GM23248 (cell line): ENCODE results near the gene MRFAP1. TPM values are rescaled to one million over a fixed set of nuclear protein-coding genes. Genes with fewer than 3 reads are reported as not detected.

Source experiments
- DNase-seq: peaks from one replicate; pipeline ENCODE4 v3.0.0-alpha.2; 2015
- H2AFZ ChIP-seq: fragments of 200-600 bp; sonication (generic); 2 replicates; pipeline ENCODE4 v1.6.1; 2016; ENCODE audit warnings: antibody characterized with exemption
- H3F3A ChIP-seq: fragments of 200-600 bp; sonication (generic); 2 replicates; pipeline ENCODE4 v1.6.1; 2016; ENCODE audit warnings: mild to moderate bottlenecking, antibody characterized with exemption, mixed run types; ENCODE audit not compliant: insufficient read depth
- H3K27ac ChIP-seq: fragments of 200-600 bp; sonication (generic); 2 replicates; pipeline ENCODE4 v1.5.1; 2016; ENCODE audit warnings: mild to moderate bottlenecking
- H3K27me3 ChIP-seq: fragments of 200-600 bp; sonication (generic); replicated peaks from 2 replicates; pipeline ENCODE4 v1.6.1; 2016; ENCODE audit warnings: mild to moderate bottlenecking; ENCODE audit not compliant: insufficient read depth
- H3K36me3 ChIP-seq: fragments of 200-600 bp; sonication (generic); 2 replicates; pipeline ENCODE4 v1.6.1; 2016; ENCODE audit warnings: low read depth, mild to moderate bottlenecking
- H3K4me1 ChIP-seq: fragments of 200-600 bp; sonication (generic); 2 replicates; pipeline ENCODE4 v1.6.1; 2016; ENCODE audit warnings: mild to moderate bottlenecking; ENCODE audit not compliant: insufficient read depth
- H3K4me2 ChIP-seq: fragments of 200-600 bp; sonication (generic); one replicate; pipeline ENCODE4 v1.6.1; 2016; ENCODE audit warnings: mild to moderate bottlenecking; ENCODE audit not compliant: unreplicated experiment
- H3K4me3 ChIP-seq: fragments of 200-600 bp; sonication (generic); 2 replicates; pipeline ENCODE4 v1.5.1; 2016; ENCODE audit warnings: mild to moderate bottlenecking
- H3K79me2 ChIP-seq: fragments of 200-600 bp; sonication (generic); 2 replicates; pipeline ENCODE4 v1.6.1; 2016; ENCODE audit warnings: mild to moderate bottlenecking; ENCODE audit not compliant: insufficient read depth
- H3K9ac ChIP-seq: fragments of 200-600 bp; sonication (generic); 2 replicates; pipeline ENCODE4 v1.6.1; 2016; ENCODE audit warnings: mild to moderate bottlenecking
- H3K9me2 ChIP-seq: fragments of 200-600 bp; sonication (generic); 2 replicates; pipeline ENCODE4 v1.6.1; 2016; ENCODE audit warnings: mixed run types, mild to moderate bottlenecking, moderate library complexity; ENCODE audit not compliant: insufficient read depth
- H3K9me3 ChIP-seq: fragments of 200-600 bp; sonication (generic); one replicate; pipeline ENCODE4 v1.6.1; 2017; ENCODE audit warnings: low read depth
- H4K20me1 ChIP-seq: fragments of 200-600 bp; sonication (generic); 2 replicates; pipeline ENCODE4 v1.6.0; 2016; ENCODE audit not compliant: insufficient read depth
- EZH2 ChIP-seq: fragments of 200-600 bp; sonication (generic); IDR thresholded peaks from 2 replicates; pipeline ENCODE4 v1.6.1; 2018; ENCODE audit warnings: antibody characterized with exemption, mild to moderate bottlenecking; ENCODE audit not compliant: insufficient read depth, poor library complexity, severe bottlenecking
- EZH2phosphoT487 ChIP-seq: fragments of 200-600 bp; sonication (generic); IDR thresholded peaks from 2 replicates; pipeline ENCODE4 v1.6.1; 2018; ENCODE audit warnings: antibody characterized with exemption, moderate library complexity, mild to moderate bottlenecking, low read depth; ENCODE audit not compliant: insufficient read depth
- WGBS, 2 experiments: methylation state at CpG; one replicate each; pipeline ENCODE4 v1.1.6; 2015 to 2017; ENCODE audit warnings: low lambda C conversion rate in 2 of 2, low coverage in 1 of 2; ENCODE audit errors: missing lambda C conversion rate in 2 of 2; 5-methylcytosine and 5-hydroxymethylcytosine counted together
- in situ Hi-C: fragments of 300-500 bp; cut with MboI; formaldehyde crosslinking; loops from 2 replicates; pipeline ENCODE4 v1.15.0; 2020
- polyA plus RNA-seq: library from polyadenylated mRNA; unstranded; fragments of >200 nt; fragmentation: Nextera tagmentation; extraction: Ambion mirVana; gene quantifications from 2 replicates; pipeline ENCODE4 v1.2.1, GENCODE V29; 2016
- total RNA-seq: library from RNA; depleted of rRNA; stranded (reverse); fragments of >200 nt; shearing (Covaris generic); gene quantifications from 2 replicates; pipeline ENCODE4 v1.2.3, GENCODE V29; 2014

Gene MRFAP1
- total and polyA plus RNA-seq, 2 experiments from 2014 or later: 108 to 261 TPM

DNA sequence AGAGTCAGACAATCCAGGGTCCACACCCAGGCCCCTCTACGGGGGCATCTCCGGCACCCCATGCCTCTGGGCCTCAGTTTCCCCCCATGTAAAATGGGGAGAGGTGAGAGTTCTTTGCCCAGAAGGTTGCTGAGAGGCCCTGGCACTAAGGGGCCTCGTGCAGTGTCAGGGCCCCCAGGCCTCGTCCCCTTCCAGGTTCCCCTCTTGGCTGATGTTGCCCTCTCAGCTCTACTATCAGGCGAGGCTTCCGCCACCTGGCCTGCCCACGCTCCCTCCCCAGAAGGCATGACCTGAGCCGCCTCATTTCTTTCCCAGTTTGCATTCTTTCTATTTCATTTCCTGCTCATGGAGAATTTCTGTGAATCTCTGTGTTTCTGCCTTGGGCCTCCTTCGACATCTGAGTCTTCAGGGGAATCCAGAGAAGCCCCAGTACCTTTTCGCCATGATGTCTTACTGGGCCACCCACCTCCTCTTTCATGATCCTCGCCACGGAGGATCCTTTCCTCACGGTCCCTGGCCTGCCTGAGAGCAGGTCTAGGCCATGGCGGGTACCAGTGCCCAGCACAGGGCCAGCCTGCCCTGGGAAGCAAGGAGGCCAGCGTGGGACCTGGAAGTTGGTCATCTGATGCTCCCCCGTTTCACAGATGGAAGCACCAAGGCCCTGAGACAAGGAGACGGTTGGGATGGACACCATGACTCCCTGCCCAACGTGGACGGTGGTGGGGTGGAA lies 21.9 kb upstream of the MRFAP1 start:
- Histone ChIP-seq H3F3A (no peaks in the 10 kb centered on the region), H3K9ac (no peak overlapping the region), H3K4me3 (no peak overlapping the region), H3K27ac (no peak overlapping the region), H3K36me3 (no peaks in the 10 kb centered on the region), H3K9me3 (no peaks in the 10 kb centered on the region), H3K4me1 (no peaks in the 10 kb centered on the region), H3K4me2 (no peak overlapping the region), H3K27me3 (no peaks in the 10 kb centered on the region), H2AFZ (no peak overlapping the region), H3K79me2 (no peaks in the 10 kb centered on the region), H3K9me2 (no peaks in the 10 kb centered on the region), H4K20me1 (no peaks in the 10 kb centered on the region; the same call in 1 of the 2 replicates)
- in situ Hi-C loops: no loop called here
- WGBS, 2 experiments: 88% methylated on average over 19 of the region's 19 CpGs
- DNase-seq: no peak
- TF ChIP-seq EZH2: no peak
- TF ChIP-seq EZH2phosphoT487: no peak

DNA sequence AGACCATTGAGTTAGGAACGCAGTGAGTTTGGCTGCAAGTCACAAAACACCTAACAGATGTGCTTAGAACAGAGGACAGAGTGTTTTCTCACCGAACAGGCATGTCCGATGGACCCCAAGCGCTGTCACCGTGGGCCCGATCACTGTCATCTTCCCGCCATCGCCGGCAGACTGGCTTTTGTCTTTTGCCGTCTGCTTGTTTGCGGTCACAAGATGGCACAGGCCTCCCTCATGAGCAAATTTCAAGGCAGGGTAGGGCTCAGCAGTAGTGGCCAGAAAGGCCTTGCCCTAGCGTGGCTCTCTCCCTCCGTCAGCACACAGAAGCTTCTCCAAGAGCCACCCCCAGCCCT lies 21.4 kb upstream of the MRFAP1 start:
- TF ChIP-seq EZH2 (no peak), EZH2phosphoT487 (no peak)
- 90 to 91% methylated on average over 9 to 13 of the region's 13 CpGs for WGBS, 2 experiments
- Histone ChIP-seq H2AFZ (no peak overlapping the region), H3K27me3 (no peaks in the 10 kb centered on the region), H3K9me3 (no peaks in the 10 kb centered on the region), H4K20me1 (no peaks in the 10 kb centered on the region; the same call in 1 of the 2 replicates), H3K36me3 (no peaks in the 10 kb centered on the region), H3F3A (no peaks in the 10 kb centered on the region), H3K27ac (no peak overlapping the region), H3K9ac (no peak overlapping the region), H3K9me2 (no peaks in the 10 kb centered on the region), H3K4me3 (no peak overlapping the region), H3K4me2 (no peak overlapping the region), H3K79me2 (no peaks in the 10 kb centered on the region), H3K4me1 (no peaks in the 10 kb centered on the region)
- in situ Hi-C loops: no loop called here
- DNase-seq: no peak

DNA sequence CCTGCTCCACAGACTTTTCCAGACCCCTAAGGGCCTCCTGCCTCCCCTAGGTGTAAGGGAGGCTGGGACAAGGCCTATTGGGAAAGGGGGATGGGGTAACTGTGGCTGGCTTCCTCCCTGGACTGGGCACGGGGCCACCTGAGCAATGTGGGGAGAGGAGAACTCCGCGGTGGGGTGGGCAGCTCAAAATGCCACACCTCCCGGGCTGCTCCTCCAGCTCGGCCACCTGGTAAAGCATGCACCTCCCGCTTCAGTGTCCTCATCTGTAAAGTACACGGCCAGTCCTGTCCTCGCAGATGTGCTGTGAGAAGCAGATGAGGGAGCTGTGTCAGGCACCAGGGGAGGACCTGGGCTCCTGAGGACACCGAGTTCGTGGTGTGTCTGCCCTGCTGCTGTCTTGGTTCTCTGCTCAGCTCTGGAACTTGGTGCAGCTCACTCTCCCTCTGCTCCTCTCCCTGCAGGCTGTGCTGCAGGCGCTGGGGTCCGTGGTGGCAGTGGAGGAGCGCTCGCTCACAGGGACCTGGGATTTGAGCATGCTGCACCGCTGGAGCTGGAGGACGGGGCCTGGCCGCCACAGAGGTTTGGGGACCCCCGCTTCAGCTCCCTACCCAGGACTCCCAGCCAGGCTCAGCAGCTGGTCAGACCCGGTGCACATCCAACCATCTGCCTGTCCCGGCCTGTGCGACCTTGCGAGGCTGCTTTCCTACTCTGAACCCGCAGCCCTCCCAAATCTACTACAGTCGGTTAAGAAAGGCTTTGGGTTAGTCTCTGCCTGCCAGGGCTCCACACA lies 20.8 kb upstream of the MRFAP1 start:
- 85 to 89% methylated on average over 22 to 24 of the region's 24 CpGs for WGBS, 2 experiments
- in situ Hi-C loops: no loop called here
- Histone ChIP-seq H3K9me3 (no peaks in the 10 kb centered on the region), H3K36me3 (no peaks in the 10 kb centered on the region), H3K4me1 (no peaks in the 10 kb centered on the region), H3F3A (no peaks in the 10 kb centered on the region), H4K20me1 (no peaks in the 10 kb centered on the region; the same call in 1 of the 2 replicates), H3K27me3 (no peaks in the 10 kb centered on the region), H2AFZ (no peak overlapping the region), H3K4me2 (no peak overlapping the region), H3K9me2 (no peaks in the 10 kb centered on the region), H3K4me3 (no peak overlapping the region), H3K9ac (no peak overlapping the region), H3K79me2 (no peaks in the 10 kb centered on the region), H3K27ac (no peak overlapping the region)
- TF ChIP-seq EZH2 (no peak), EZH2phosphoT487 (no peak)
- no peak for DNase-seq

DNA sequence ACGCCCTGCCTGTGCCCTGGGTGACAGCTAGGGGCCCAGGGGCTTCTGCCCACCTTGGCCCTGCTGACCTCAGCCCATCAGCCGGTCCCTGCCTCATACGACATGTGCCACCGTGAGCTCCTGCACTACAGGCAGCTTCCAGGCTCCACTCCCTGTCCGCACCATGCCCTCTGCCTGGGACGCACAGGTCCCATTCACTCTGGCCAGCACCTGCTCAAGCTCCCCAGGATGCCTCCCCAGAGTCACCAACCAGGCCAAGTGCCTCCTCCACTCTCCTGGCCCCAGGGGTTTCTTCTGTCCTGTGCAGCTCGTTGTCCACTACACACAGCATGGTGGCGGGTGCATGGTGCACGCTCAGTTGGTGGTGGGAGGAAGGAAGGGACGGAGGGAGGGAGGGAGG lies 20.2 kb upstream of the MRFAP1 start:
- Histone ChIP-seq H3K36me3 (no peaks in the 10 kb centered on the region), H3K9me3 (no peaks in the 10 kb centered on the region), H4K20me1 (no peaks in the 10 kb centered on the region; the same call in 1 of the 2 replicates), H3K9ac (no peak overlapping the region), H3F3A (no peaks in the 10 kb centered on the region), H3K4me2 (no peak overlapping the region), H3K4me3 (no peak overlapping the region), H3K27ac (no peak overlapping the region), H3K27me3 (no peaks in the 10 kb centered on the region), H2AFZ (no peak overlapping the region), H3K79me2 (no peaks in the 10 kb centered on the region), H3K4me1 (no peaks in the 10 kb centered on the region), H3K9me2 (no peaks in the 10 kb centered on the region)
- 90 to 97% methylated on average over 9 to 10 of the region's 10 CpGs for WGBS, 2 experiments
- TF ChIP-seq EZH2: no peak
- no peak for TF ChIP-seq EZH2phosphoT487
- in situ Hi-C loops: no loop called here
- no peak for DNase-seq
